ENCODE results near the gene PTH2R. TPM values are rescaled to one million over a fixed set of nuclear protein-coding genes. Genes with fewer than 3 reads are reported as not detected.

PTH2R gene
- polyA plus RNA-seq, 1 of the 3 experiments (the other 2 are of a cell fraction): 4.0 TPM

DNA sequence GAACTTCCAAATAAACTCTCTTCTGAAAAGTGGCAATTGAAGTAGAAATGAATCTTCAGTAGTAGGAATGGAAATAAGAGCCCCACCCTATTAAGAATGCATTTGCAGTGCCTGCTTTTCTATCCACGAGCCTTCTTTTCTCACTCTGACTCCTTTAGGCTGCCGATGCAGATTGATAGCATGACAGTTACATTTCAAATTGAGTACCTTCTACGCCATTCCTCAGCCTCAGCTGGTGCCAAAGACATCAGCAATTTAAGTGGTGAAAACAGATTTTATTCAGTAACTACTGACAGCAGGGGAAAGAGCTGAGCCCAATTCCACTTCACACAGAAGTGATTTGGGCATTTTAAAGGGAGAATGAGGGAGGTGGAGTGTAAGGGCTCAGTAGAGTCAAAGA lies 85.5 kb downstream of the PTH2R start:
- POLR2A ChIA-PET: no interaction called here
- peaks cover 0 to 2% of the 10 kb centered on the region in 2 experiments; a peak in 1 of 4 replicates for H3K4me1 ChIP-seq (ENCODE audit: control insufficient read depth in 1 of 2, insufficient read depth in 2 of 2, low read depth in 1 of 2, low read length in 1 of 2)
- H3K9me3 ChIP-seq: no peaks in the 10 kb centered on the region
- no peak overlapping the region for H3K9ac ChIP-seq
- H3K79me2 ChIP-seq (ENCODE audit: insufficient read depth): no peaks in the 10 kb centered on the region
- DNase-seq: no peak
- 39% methylated on average over 3 of the region's 3 CpGs for WGBS (ENCODE audit: low lambda C conversion rate)
- no peaks in the 10 kb centered on the region for H3F3A ChIP-seq (replicated peaks; ENCODE audit: insufficient read depth)
- TF ChIP-seq TCF12 (IDR thresholded peaks at IDR 0.05): no peak
- H3K4me3 ChIP-seq (ENCODE audit: low read depth in 2 of 2, low read length in 1 of 2): no peak overlapping the region
- H3K27me3 ChIP-seq (ENCODE audit: insufficient read depth): no peaks in the 10 kb centered on the region
- CTCF ChIA-PET: no interaction called here
- no peak overlapping the region for H3K4me2 ChIP-seq
- no peak overlapping the region for H3K27ac ChIP-seq (ENCODE audit: low read depth in 2 of 2, low read length in 1 of 2)
- no peak overlapping the region for H2AFZ ChIP-seq (ENCODE audit: low read depth)
- no peaks in the 10 kb centered on the region for H3K36me3 ChIP-seq (replicated peaks in 1 of 2; ENCODE audit: control insufficient read depth in 1 of 2, insufficient read depth in 2 of 2, low read length in 1 of 2)
- no peaks in the 10 kb centered on the region for H3K9me2 ChIP-seq
- H4K20me1 ChIP-seq (ENCODE audit: insufficient read depth): no peaks in the 10 kb centered on the region

DNA sequence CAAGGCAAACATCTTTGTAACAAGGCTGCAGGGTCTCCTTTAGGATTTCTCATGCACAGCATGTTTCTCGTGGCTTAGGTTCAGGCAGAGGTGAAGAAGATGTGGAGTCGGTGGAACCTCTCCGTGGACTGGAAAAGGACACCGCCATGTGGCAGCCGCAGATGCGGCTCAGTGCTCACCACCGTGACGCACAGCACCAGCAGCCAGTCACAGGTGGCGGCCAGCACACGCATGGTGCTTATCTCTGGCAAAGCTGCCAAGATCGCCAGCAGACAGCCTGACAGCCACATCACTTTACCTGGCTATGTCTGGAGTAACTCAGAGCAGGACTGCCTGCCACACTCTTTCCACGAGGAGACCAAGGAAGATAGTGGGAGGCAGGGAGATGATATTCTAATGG lies 86.6 kb downstream of the PTH2R start:
- H3K36me3 ChIP-seq (replicated peaks in 1 of 2; ENCODE audit: control insufficient read depth in 1 of 2, insufficient read depth in 2 of 2, low read length in 1 of 2): no peaks in the 10 kb centered on the region

DNA sequence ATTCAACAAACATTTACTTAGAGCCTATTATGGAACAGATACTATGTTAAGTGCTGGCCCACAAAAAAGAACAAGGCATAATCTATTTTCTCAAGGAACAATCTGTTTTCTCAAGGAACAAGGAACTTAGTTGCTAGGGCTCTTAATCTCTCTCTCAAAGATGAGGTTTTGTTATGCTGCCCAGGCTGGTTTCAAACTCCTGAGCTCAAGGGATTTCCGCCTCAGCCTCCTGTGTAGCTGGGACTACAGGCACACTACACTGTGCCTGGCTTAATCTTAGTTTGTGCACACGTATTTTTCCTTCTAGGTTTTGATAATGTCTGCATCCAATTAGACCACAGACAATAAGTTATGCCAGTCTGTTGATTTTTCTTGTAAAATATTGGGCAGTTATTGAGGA lies 89.5 kb downstream of the PTH2R start:
- Histone ChIP-seq H3K36me3 (replicated peaks in 1 of 2; ENCODE audit: control insufficient read depth in 1 of 2, insufficient read depth in 2 of 2, low read length in 1 of 2) (no peaks in the 10 kb centered on the region), H3K27me3 (ENCODE audit: insufficient read depth) (no peaks in the 10 kb centered on the region), H3K79me2 (ENCODE audit: insufficient read depth) (no peaks in the 10 kb centered on the region), H2AFZ (ENCODE audit: low read depth) (no peak overlapping the region), H3K9ac (no peak overlapping the region), H3K4me3 (ENCODE audit: low read depth in 2 of 2, low read length in 1 of 2) (no peak overlapping the region), H3K9me3 (no peaks in the 10 kb centered on the region), H3K4me1 (ENCODE audit: control insufficient read depth in 1 of 2, insufficient read depth in 2 of 2, low read depth in 1 of 2, low read length in 1 of 2) (peaks cover 0 to 2% of the 10 kb centered on the region in 2 experiments; a peak in 1 of 4 replicates), H3F3A (replicated peaks; ENCODE audit: insufficient read depth) (no peaks in the 10 kb centered on the region), H3K9me2 (no peaks in the 10 kb centered on the region), H3K4me2 (no peak overlapping the region), H3K27ac (ENCODE audit: low read depth in 2 of 2, low read length in 1 of 2) (no peak overlapping the region), H4K20me1 (ENCODE audit: insufficient read depth) (no peaks in the 10 kb centered on the region)
- no peak for DNase-seq
- ChIA-PET CTCF (interaction anchor here (0.8 kb wide), 1 partner anchor 17 kb away, joined by 3 read pairs; no protein-coding TSS in a partner anchor), POLR2A (no interaction called here)
- TF ChIP-seq RFX5 (IDR thresholded peaks at IDR 0.05; ENCODE audit: low read length) (no peak), NRF1 (IDR thresholded peaks at IDR 0.05; ENCODE audit: low read depth, low read length) (no peak)
- WGBS (ENCODE audit: low lambda C conversion rate): 43% methylated on average over 2 of the region's 2 CpGs

More for the DNA sequence above, 86.6 kb downstream of the PTH2R start:
- no peak overlapping the region for H3K9ac ChIP-seq
- POLR2A ChIA-PET: no interaction called here
- peaks cover 0 to 2% of the 10 kb centered on the region in 2 experiments; a peak in 1 of 4 replicates for H3K4me1 ChIP-seq (ENCODE audit: control insufficient read depth in 1 of 2, insufficient read depth in 2 of 2, low read depth in 1 of 2, low read length in 1 of 2)
- no peaks in the 10 kb centered on the region for H3F3A ChIP-seq (replicated peaks; ENCODE audit: insufficient read depth)
- no peak overlapping the region for H3K4me3 ChIP-seq (ENCODE audit: low read depth in 2 of 2, low read length in 1 of 2)
- no peak overlapping the region for H3K27ac ChIP-seq (ENCODE audit: low read depth in 2 of 2, low read length in 1 of 2)
- CTCF ChIA-PET: no interaction called here
- no peaks in the 10 kb centered on the region for H4K20me1 ChIP-seq (ENCODE audit: insufficient read depth)
- H3K4me2 ChIP-seq: no peak overlapping the region
- H3K9me3 ChIP-seq: no peaks in the 10 kb centered on the region
- no peaks in the 10 kb centered on the region for H3K79me2 ChIP-seq (ENCODE audit: insufficient read depth)
- no peaks in the 10 kb centered on the region for H3K9me2 ChIP-seq
- WGBS (ENCODE audit: low lambda C conversion rate): 48% methylated on average over 12 of the region's 12 CpGs
- no peaks in the 10 kb centered on the region for H3K27me3 ChIP-seq (ENCODE audit: insufficient read depth)
- no peak for DNase-seq
- TF ChIP-seq RAD21 (IDR thresholded peaks at IDR 0.05; ENCODE audit: low read length): no peak
- TF ChIP-seq, protein P1, sequence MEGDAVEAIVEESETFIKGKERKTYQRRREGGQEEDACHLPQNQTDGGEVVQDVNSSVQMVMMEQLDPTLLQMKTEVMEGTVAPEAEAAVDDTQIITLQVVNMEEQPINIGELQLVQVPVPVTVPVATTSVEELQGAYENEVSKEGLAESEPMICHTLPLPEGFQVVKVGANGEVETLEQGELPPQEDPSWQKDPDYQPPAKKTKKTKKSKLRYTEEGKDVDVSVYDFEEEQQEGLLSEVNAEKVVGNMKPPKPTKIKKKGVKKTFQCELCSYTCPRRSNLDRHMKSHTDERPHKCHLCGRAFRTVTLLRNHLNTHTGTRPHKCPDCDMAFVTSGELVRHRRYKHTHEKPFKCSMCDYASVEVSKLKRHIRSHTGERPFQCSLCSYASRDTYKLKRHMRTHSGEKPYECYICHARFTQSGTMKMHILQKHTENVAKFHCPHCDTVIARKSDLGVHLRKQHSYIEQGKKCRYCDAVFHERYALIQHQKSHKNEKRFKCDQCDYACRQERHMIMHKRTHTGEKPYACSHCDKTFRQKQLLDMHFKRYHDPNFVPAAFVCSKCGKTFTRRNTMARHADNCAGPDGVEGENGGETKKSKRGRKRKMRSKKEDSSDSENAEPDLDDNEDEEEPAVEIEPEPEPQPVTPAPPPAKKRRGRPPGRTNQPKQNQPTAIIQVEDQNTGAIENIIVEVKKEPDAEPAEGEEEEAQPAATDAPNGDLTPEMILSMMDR (IDR thresholded peaks at IDR 0.05): no peak
- TF ChIP-seq NRF1 (IDR thresholded peaks at IDR 0.05; ENCODE audit: low read depth, low read length): no peak
- no peak overlapping the region for H2AFZ ChIP-seq (ENCODE audit: low read depth)
